Measurements from ENCODE around the gene SEMA4D. TPM values are rescaled to one million over a fixed set of nuclear protein-coding genes. Genes with fewer than 3 reads are reported as not detected.
A peak's percentile ranks its signal among the peaks of the same experiment; 100 is the strongest.

Gene SEMA4D
- total RNA-seq, 1 donor from 2014 or later = 13.5 TPM

GRCh38 chr9:89388084-89388867, 109.6 kb downstream of the SEMA4D start:
- no peak for TF ChIP-seq CTCF (IDR thresholded peaks at IDR 0.05)
- no peaks in the 10 kb centered on the region for H3K9me3 ChIP-seq
- no peaks in the 10 kb centered on the region for H3K27me3 ChIP-seq
- peaks cover 26 to 43% of the 10 kb centered on the region in 2 donors for H3K36me3 ChIP-seq
- no peaks in the 10 kb centered on the region for H3K4me1 ChIP-seq
- intact Hi-C loops (cut with DNase I) = no loop called here
- no peak overlapping the region for H3K27ac ChIP-seq
- DNase-seq (ENCODE audit: low spot score in 2 of 2) = peak in 1 of 2 donors; percentile 73
- H3K4me3 ChIP-seq = no peak overlapping the region

GRCh38 chr9:89387197-89387849, 110.6 kb downstream of the SEMA4D start:
- no peak for DNase-seq (ENCODE audit: low spot score in 2 of 2)
- intact Hi-C loops (cut with DNase I) = no loop called here
- Histone ChIP-seq H3K9me3 (no peaks in the 10 kb centered on the region), H3K36me3 (peaks cover 21 to 41% of the 10 kb centered on the region in 2 donors), H3K4me3 (no peak overlapping the region), H3K27me3 (no peaks in the 10 kb centered on the region), H3K4me1 (no peaks in the 10 kb centered on the region), H3K27ac (no peak overlapping the region)
- TF ChIP-seq CTCF (IDR thresholded peaks at IDR 0.05) = no peak

GRCh38 chr9:89386797-89387196, 111.1 kb downstream of the SEMA4D start:
- Histone ChIP-seq H3K4me1 (no peaks in the 10 kb centered on the region), H3K4me3 (no peak overlapping the region), H3K27ac (no peak overlapping the region), H3K27me3 (no peaks in the 10 kb centered on the region), H3K9me3 (no peaks in the 10 kb centered on the region), H3K36me3 (peaks cover 21 to 41% of the 10 kb centered on the region in 2 donors)
- intact Hi-C loops (cut with DNase I) = no loop called here
- no peak for TF ChIP-seq CTCF (IDR thresholded peaks at IDR 0.05)
- no peak for DNase-seq (ENCODE audit: low spot score in 2 of 2)

- H3K27ac ChIP-seq = no peak overlapping the region
- no peak for TF ChIP-seq CTCF (IDR thresholded peaks at IDR 0.05)
- H3K9me3 ChIP-seq = no peaks in the 10 kb centered on the region
- no peak overlapping the region for H3K4me3 ChIP-seq
- H3K36me3 ChIP-seq = peaks cover 18 to 37% of the 10 kb centered on the region in 2 donors
- no peaks in the 10 kb centered on the region for H3K4me1 ChIP-seq
- intact Hi-C loops (cut with DNase I) = no loop called here
- no peaks in the 10 kb centered on the region for H3K27me3 ChIP-seq
- no peak for DNase-seq (ENCODE audit: low spot score in 2 of 2)
Measured at GRCh38 chr9:89386206-89386605, 111.7 kb downstream of the SEMA4D start.

GRCh38 chr9:89384783-89385182, 113.1 kb downstream of the SEMA4D start:
- H3K9me3 ChIP-seq = no peaks in the 10 kb centered on the region
- no peak overlapping the region for H3K4me3 ChIP-seq
- no peaks in the 10 kb centered on the region for H3K27me3 ChIP-seq
- peaks cover 8 to 37% of the 10 kb centered on the region in 2 donors for H3K36me3 ChIP-seq
- no peak for TF ChIP-seq CTCF (IDR thresholded peaks at IDR 0.05)
- H3K27ac ChIP-seq = no peak overlapping the region
- no peaks in the 10 kb centered on the region for H3K4me1 ChIP-seq
- DNase-seq (ENCODE audit: low spot score in 2 of 2) = no peak
- intact Hi-C loops (cut with DNase I) = no loop called here

Measured in ascending aorta (tissue), 2 donors.